GM19099 (cell line): ENCODE results near the gene DDOST.

Experiments
- POLR2A ChIP-seq: IDR thresholded peaks from 3 replicates; pipeline ENCODE4 v1.6.1; 2011; ENCODE audit warnings: low read depth; ENCODE audit not compliant: insufficient read length; ENCODE audit errors: extremely low read depth

The DDOST gene

GRCh38 chr1:20602851-20603450 is 58.2 kb downstream of the DDOST start:
- TF ChIP-seq POLR2A, result no peak
